GM12891 (cell line): Measurements from ENCODE around the gene TSR3.

ENCODE experiments used
- DNase-seq: peaks from one replicate; pipeline ENCODE4 v3.0.0; 2011; ENCODE audit warnings: low spot score; ENCODE audit not compliant: insufficient read length
- FAIRE-seq: peaks from 2 replicates; lab custom pipeline; 2011; peaks lifted over from hg19 to GRCh38; lab: Jason Lieb, UNC
- PAX5 ChIP-seq: IDR thresholded peaks from 2 replicates; pipeline ENCODE4 v1.6.1; 2011; ENCODE audit warnings: low read length, moderate library complexity, mild to moderate bottlenecking; ENCODE audit not compliant: insufficient read depth, severe bottlenecking
- POLR2A ChIP-seq: IDR thresholded peaks from 2 replicates; pipeline ENCODE4 v1.6.1; 2011; ENCODE audit warnings: low read depth, low read length, control low read depth
- POLR2AphosphoS5 ChIP-seq: IDR thresholded peaks from 2 replicates; pipeline ENCODE4 v1.6.1; 2011; ENCODE audit warnings: low read depth, low read length, control low read depth
- POU2F2 ChIP-seq: IDR thresholded peaks from 2 replicates; pipeline ENCODE4 v1.6.1; 2011; ENCODE audit warnings: low read depth, mild to moderate bottlenecking, control low read depth, low read length, moderate library complexity
- SPI1 ChIP-seq: IDR thresholded peaks from 2 replicates; pipeline ENCODE4 v1.6.1; 2011; ENCODE audit warnings: low read depth, low read length, control low read depth
- TAF1 ChIP-seq: IDR thresholded peaks from 2 replicates; pipeline ENCODE4 v1.6.1; 2011; ENCODE audit warnings: low read depth, low read length, control low read depth

Gene TSR3

GRCh38 chr16:1367486-1368174, 16.0 kb upstream of the TSR3 start:
- FAIRE-seq, result no peak
- DNase-seq, result no peak
- TF ChIP-seq TAF1 (no peak), POLR2AphosphoS5 (no peak)

GRCh38 chr16:1366712-1367299, 15.1 kb upstream of the TSR3 start:
- TF ChIP-seq POLR2A (no peak; the same call in 1 of the 2 replicates), POU2F2 (no peak), SPI1 (no peak), POLR2AphosphoS5 (no peak; the same call in 1 of the 2 replicates), PAX5 (no peak), TAF1 (no peak)
- DNase-seq, result no peak
- FAIRE-seq, result no peak

- DNase-seq (no peak), FAIRE-seq (no peak)
- TF ChIP-seq SPI1 (no peak), POLR2A (no peak), POLR2AphosphoS5 (no peak), POU2F2 (no peak), TAF1 (no peak), PAX5 (no peak)
Observed at GRCh38 chr16:1366060-1366711, 14.5 kb upstream of the TSR3 start.

DNA sequence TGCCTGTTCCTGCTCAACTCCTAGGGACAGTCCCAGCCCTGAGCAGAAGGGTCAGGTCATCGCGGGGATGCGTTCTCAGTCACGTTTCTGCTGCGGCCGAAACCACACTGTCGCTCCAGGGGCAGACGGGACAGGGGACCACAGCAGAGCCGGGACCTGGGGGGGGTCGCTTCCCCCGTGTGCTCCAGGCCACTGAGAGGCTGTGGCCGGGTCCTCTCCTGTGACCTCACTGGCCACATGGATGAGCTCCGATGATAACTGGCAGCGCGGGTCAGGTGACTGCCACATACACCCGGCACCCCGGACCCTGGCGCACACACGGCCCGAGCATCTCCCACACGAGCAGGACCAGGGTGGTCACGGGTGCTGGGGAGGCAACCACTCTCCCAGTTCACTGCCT, 12.8 kb upstream of the TSR3 start:
- TF ChIP-seq POLR2A (no peak), POLR2AphosphoS5 (no peak), PAX5 (no peak), TAF1 (no peak), POU2F2 (no peak), SPI1 (no peak)
- no peak for DNase-seq
- FAIRE-seq, result no peak

GRCh38 chr16:1363501-1364041, 11.9 kb upstream of the TSR3 start:
- peak; percentile 89 for FAIRE-seq
- peak; percentile 96 for DNase-seq
- TF ChIP-seq POLR2AphosphoS5 (no peak), PAX5 (no peak), TAF1 (no peak), POU2F2 (no peak), POLR2A (no peak), SPI1 (no peak)

- TF ChIP-seq POU2F2 (no peak), PAX5 (no peak), POLR2A (no peak), POLR2AphosphoS5 (no peak), SPI1 (no peak), TAF1 (no peak)
- no peak for FAIRE-seq
- no peak for DNase-seq
Observed at GRCh38 chr16:1362807-1363206, 11.1 kb upstream of the TSR3 start.

DNA sequence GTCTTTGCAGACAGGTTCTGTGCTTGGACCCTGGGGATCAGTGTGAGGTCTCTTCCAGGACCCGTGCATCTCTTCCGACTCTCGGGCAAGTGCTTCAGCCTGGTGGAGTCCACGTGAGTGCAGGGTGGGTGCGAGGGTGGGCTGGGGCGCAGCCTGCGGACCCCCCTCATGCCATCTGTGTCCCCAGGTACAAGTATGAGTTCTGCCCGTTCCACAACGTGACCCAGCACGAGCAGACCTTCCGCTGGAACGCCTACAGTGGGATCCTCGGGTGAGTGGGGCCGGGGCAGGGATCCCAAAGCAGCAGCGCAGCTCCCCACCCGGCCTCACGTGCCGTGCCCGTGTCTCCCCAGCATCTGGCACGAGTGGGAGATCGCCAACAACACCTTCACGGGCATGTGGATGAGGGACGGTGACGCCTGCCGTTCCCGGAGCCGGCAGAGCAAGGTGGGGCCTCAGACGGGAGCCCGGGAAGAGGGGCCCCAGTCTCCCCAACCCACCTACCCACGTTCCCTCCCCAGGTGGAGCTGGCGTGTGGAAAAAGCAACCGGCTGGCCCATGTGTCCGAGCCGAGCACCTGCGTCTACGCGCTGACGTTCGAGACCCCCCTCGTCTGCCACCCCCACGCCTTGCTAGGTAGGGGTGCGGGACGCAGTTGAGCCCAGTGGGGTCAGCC, 10.1 kb upstream of the TSR3 start:
- FAIRE-seq, result no peak
- TF ChIP-seq SPI1 (no peak), TAF1 (no peak), POLR2A (no peak), PAX5 (no peak), POLR2AphosphoS5 (no peak), POU2F2 (no peak)
- DNase-seq, result no peak

DNA sequence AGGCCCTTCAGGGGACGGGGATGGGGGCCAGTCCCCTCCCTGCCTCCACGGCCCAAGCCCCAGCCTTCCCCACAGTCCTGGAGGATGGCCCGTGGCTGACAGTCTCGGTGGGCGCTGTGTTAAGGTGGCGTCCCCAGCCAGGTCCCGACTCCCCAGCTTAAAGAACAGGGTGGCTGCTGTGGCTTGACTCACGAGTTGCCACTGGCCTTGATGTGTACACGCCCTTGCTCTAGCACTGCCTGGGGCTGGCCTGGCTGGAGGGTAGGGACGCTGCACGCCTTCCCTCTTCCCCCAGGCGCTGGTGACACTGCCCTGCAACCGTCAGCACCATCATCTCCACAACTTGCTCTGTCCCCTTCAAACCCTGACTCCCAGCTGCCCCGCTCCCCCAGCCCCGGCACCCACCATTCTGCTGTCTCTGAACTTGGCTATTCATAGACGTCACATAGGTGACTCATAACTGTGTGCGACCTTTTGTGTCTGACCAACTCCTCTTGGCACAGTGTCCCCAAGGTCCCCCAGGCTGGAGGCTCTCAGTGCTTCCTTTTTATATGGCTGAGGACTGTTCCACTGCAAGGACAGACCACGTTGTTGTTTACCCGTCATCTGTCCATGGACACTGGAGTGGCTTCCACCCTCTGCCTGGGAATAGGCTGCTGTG, 6.4 kb upstream of the TSR3 start:
- FAIRE-seq (no peak), DNase-seq (no peak)
- TF ChIP-seq SPI1 (no peak), POLR2AphosphoS5 (no peak), POLR2A (no peak), TAF1 (no peak), POU2F2 (no peak), PAX5 (no peak)
